ENCODE measurements around the gene DSE. TPM values are rescaled to one million over a fixed set of nuclear protein-coding genes. Genes with fewer than 3 reads are reported as not detected.

DSE gene
- total RNA-seq, 1 donor from 2014 or later, result 23.4 TPM

- Mint-ChIP-seq H3K4me1 (no peaks in the 10 kb centered on the region), H3K27me3 (no peaks in the 10 kb centered on the region), H3K4me3 (no peak overlapping the region), H3K27ac (no peak overlapping the region), H3K9me3 (peaks cover 12% of the 10 kb centered on the region), H3K36me3 (ENCODE audit: low read depth) (no peaks in the 10 kb centered on the region)
- ATAC-seq (ENCODE audit: low read depth) (no peak), DNase-seq (no peak)
- no peak for TF ChIP-seq CTCF (IDR thresholded peaks at IDR 0.05)
- ChIA-PET POLR2A (no interaction called here), CTCF (interaction anchor here (0.8 kb wide), 1 partner anchor 42 kb away, joined by 3 read pairs; no protein-coding TSS in a partner anchor)
- intact Hi-C loops (cut with micrococcal nuclease), result no loop called here
These were observed 121.8 kb downstream of the DSE start for GRCh38 chr6:116492331-116493067.

Other genes starting within 250 kb of the DSE start
- not detected in 2 replicates for gene COL10A1, start 244.8 kb upstream of the DSE start, total RNA-seq
- gene TSPYL4, start 116.9 kb upstream of the DSE start, total RNA-seq, result 16.0 and 16.7 TPM in 2 replicates
- gene TSPYL1, start 91.0 kb upstream of the DSE start, total RNA-seq, result 67.4 and 68.4 TPM in 2 replicates
- 15.0 and 16.5 TPM in 2 replicates for gene CALHM6, start 90.4 kb downstream of the DSE start, total RNA-seq
- gene CALHM5, start 140.7 kb downstream of the DSE start, total RNA-seq, result not detected in 2 replicates
- gene TRAPPC3L, start 174.7 kb downstream of the DSE start, total RNA-seq, result not detected in 2 replicates
- not detected in 2 replicates for gene CALHM4, start 182.8 kb downstream of the DSE start, total RNA-seq
- gene RWDD1, start 200.6 kb downstream of the DSE start, total RNA-seq, result 30.9 and 33.8 TPM in 2 replicates
- gene RSPH4A, start 245.5 kb downstream of the DSE start, total RNA-seq, result 0.39 and 0.40 TPM in 2 replicates